Measurements from ENCODE around the gene FBF1. TPM values are rescaled to one million over a fixed set of nuclear protein-coding genes. Genes with fewer than 3 reads are reported as not detected.

FBF1 gene
- total RNA-seq, 2 experiments from 2014 or later, result 13.2 to 16.2 TPM

DNA sequence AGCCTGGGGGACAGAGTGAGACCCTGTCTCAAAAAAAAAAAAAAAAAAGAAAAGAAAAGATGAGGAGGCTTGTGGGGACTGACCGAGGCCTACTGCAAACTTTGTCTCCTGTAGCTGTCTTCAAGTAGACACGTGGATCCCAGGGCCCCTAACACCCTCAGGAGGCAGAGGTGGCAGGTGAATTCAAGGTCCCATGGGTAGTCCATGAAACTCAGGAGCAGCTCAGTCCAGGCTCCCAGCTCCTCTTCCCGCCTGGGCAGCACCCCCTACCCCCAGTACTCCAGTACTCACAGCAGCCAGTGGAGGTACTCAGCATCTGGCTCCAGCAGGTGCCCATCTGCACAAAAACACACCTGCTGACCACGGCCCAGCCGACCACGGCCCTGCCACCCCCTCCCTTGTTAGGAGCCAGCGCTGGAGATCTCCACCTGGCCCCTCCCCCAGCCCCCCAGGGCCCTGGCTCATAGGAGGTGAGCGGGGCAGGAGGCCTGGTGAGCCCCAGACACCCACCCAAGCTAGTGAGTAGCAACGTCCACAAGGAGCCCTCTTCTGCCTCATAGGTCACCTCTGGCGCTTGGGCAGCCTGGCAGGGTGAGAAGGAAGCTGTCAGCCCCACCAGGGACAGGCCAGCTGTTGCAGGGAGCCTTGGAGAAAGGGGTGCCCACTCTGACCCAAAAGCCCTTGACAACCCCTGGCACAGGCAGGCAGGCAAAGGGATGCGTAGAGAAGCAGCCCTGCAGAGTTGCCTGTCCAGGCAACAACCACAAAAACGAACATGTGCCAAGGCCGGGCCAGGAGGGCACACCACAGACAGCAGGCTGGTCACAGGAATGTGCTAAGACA is 39.9 kb downstream of the FBF1 start:
- Mint-ChIP-seq H3K4me1 (ENCODE audit: low read depth) (peaks cover 17% of the 10 kb centered on the region), H3K27me3 (no peaks in the 10 kb centered on the region), H3K36me3 (ENCODE audit: low read depth) (peaks cover 25% of the 10 kb centered on the region), H3K4me3 (no peak overlapping the region), H3K9me3 (no peaks in the 10 kb centered on the region), H3K27ac (no peak overlapping the region)
- ChIA-PET POLR2A (interaction anchor here (0.6 to 9.5 kb wide), 2 partner anchors 23 to 96 kb away, joined by 3 to 100 read pairs; partner anchors contain the start of gene TRIM47), CTCF (interaction anchor here (0.9 to 1.4 kb wide), 4 partner anchors 24 to 72 kb away, joined by 3 to 6 read pairs (median 3); no protein-coding TSS in a partner anchor)
- ATAC-seq (no peak), DNase-seq (no peak)
- intact Hi-C loops (cut with micrococcal nuclease), result no loop called here
- TF ChIP-seq, protein P1, sequence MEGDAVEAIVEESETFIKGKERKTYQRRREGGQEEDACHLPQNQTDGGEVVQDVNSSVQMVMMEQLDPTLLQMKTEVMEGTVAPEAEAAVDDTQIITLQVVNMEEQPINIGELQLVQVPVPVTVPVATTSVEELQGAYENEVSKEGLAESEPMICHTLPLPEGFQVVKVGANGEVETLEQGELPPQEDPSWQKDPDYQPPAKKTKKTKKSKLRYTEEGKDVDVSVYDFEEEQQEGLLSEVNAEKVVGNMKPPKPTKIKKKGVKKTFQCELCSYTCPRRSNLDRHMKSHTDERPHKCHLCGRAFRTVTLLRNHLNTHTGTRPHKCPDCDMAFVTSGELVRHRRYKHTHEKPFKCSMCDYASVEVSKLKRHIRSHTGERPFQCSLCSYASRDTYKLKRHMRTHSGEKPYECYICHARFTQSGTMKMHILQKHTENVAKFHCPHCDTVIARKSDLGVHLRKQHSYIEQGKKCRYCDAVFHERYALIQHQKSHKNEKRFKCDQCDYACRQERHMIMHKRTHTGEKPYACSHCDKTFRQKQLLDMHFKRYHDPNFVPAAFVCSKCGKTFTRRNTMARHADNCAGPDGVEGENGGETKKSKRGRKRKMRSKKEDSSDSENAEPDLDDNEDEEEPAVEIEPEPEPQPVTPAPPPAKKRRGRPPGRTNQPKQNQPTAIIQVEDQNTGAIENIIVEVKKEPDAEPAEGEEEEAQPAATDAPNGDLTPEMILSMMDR (IDR thresholded peaks at IDR 0.05), result no peak

DNA sequence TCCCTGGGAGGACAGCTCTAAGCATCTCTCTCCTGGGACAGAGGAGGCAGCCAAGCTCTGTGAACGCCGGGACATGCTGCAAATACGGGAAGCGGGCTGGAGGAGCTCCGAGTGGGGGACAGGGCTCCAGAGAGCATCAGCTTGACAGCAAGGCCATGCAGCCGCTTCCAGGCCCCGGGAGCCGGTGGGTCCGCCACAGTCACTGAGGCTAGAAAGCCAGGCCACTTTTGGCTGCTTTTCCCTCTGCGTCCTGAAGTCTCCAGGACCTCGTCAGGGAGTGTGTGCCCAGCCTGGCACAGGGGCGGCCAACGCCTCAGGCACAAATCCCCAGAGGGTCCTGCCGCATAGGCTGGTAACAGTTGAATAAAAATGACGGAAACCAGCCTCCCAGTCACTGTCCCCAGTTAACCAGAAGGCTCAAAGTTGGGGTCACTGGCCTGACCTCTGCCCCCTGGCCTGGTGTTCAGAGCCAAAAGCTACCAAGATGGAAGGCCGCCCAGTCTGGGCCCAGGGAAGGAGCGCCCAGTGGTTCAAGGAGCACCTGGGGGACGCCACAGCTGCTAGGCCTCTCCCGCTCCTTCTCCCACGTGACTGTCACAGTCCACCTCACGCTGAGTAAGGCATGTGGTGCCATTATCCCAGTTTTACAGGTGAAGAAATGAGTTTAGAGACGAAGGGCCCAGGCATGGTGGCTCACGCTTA is 40.9 kb downstream of the FBF1 start:
- DNase-seq (no peak), ATAC-seq (no peak)
- intact Hi-C loops (cut with micrococcal nuclease), result no loop called here
- no peaks in the 10 kb centered on the region for H3K27me3 Mint-ChIP-seq
- CTCF ChIA-PET, result interaction anchor here (0.9 to 1.4 kb wide), 5 partner anchors 23 to 71 kb away, joined by 3 to 6 read pairs (median 3); no protein-coding TSS in a partner anchor
- TF ChIP-seq, protein P1 (IDR thresholded peaks at IDR 0.05), result no peak
- POLR2A ChIA-PET, result interaction anchor here (0.7 to 9.5 kb wide), 3 partner anchors 9 to 84 kb away, joined by 3 to 100 read pairs (median 3); partner anchors contain the start of gene TRIM47
- H3K4me3 Mint-ChIP-seq, result no peak overlapping the region
- H3K36me3 Mint-ChIP-seq (ENCODE audit: low read depth), result peaks cover 33% of the 10 kb centered on the region
- peaks cover 21% of the 10 kb centered on the region for H3K4me1 Mint-ChIP-seq (ENCODE audit: low read depth)
- H3K27ac Mint-ChIP-seq, result no peak overlapping the region
- no peaks in the 10 kb centered on the region for H3K9me3 Mint-ChIP-seq

DNA sequence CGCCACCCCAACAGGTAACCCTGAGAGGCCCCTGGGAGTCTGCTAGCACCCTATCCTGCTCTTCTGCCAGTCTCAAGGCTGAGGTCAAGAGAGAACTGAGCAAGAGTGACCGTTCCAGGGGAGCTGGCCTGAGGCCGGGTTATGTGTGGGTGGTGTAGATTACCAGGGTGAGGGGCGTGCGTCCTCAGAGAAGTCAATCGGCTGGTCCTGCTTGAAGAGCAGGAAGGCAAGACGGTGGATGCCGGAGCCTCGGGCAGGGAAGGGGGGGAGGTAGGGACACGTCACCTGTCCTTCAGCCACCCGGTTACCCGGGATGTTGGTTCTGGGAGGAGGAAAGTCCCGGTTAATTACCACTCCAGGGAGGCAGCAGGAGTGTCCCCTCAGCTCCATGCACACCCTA is 41.5 kb downstream of the FBF1 start:
- Mint-ChIP-seq H3K4me1 (ENCODE audit: low read depth) (peaks cover 21% of the 10 kb centered on the region), H3K27me3 (no peaks in the 10 kb centered on the region), H3K36me3 (ENCODE audit: low read depth) (peaks cover 32% of the 10 kb centered on the region), H3K9me3 (no peaks in the 10 kb centered on the region), H3K4me3 (no peak overlapping the region), H3K27ac (no peak overlapping the region)
- DNase-seq (no peak), ATAC-seq (no peak)
- ChIA-PET POLR2A (interaction anchor here (0.7 to 9.5 kb wide), 5 partner anchors 9 to 84 kb away, joined by 3 to 100 read pairs (median 3); partner anchors contain the start of genes ACOX1 and TRIM47), CTCF (interaction anchor here (1.1 kb wide), 1 partner anchor 41 kb away, joined by 3 read pairs; no protein-coding TSS in a partner anchor)
- intact Hi-C loops (cut with micrococcal nuclease), result no loop called here
- TF ChIP-seq, protein P1 (IDR thresholded peaks at IDR 0.05), result no peak

DNA sequence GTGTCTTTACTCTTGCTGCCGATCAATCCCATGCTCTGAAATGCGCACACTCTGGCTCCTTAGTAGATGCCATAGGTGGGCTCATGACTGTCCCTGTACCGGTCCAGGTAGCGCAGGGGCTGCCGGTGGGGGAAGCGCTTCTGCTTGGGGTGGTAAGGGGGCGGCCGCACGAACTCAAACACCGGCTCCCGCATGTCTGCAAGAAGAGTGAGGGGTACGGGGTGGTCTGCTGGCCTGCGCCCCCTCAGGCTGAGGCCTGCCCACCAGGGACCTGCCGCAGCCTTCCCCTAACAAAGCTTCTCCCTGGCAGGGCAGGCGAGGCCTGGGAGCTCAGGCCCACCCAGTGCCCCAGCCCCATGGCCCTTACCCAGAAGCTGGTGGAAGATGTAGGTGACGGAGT is 42.1 kb downstream of the FBF1 start:
- H3K27ac Mint-ChIP-seq, result no peak overlapping the region
- intact Hi-C loops (cut with micrococcal nuclease), result no loop called here

More for the DNA sequence above, 42.1 kb downstream of the FBF1 start:
- TF ChIP-seq, protein P1 (IDR thresholded peaks at IDR 0.05), result no peak
- Mint-ChIP-seq H3K4me3 (no peak overlapping the region), H3K36me3 (ENCODE audit: low read depth) (peaks cover 32% of the 10 kb centered on the region), H3K27me3 (no peaks in the 10 kb centered on the region), H3K9me3 (no peaks in the 10 kb centered on the region), H3K4me1 (ENCODE audit: low read depth) (peaks cover 26% of the 10 kb centered on the region)
- ChIA-PET POLR2A (interaction anchor here (0.5 to 9.5 kb wide), 6 partner anchors 9 to 154 kb away, joined by 3 to 100 read pairs (median 4); partner anchors contain the start of genes ACOX1 and TRIM47), CTCF (interaction anchor here (1.0 to 9.8 kb wide), 2 partner anchors 22 to 56 kb away, joined by 3 to 78 read pairs; partner anchors contain the start of gene TRIM47)
- DNase-seq (no peak), ATAC-seq (no peak)

Data from activated CD8-positive, alpha-beta T cell treated with anti-CD3 and anti-CD28 coated beads for 36 hours (primary cell).